Endothelial cell of umbilical vein (primary cell): ENCODE data around the gene PSAPL1. TPM values are rescaled to one million over a fixed set of nuclear protein-coding genes. Genes with fewer than 3 reads are reported as not detected.

Experiments used
- BruUV-seq: library from RNA; stranded (reverse); fragments of 400-500 nt; replicated peaks from 2 replicates; lab custom pipeline; 2021; lab: Mats Ljungman, UMichigan
- CTCF ChIA-PET: fragments of 300-600, 350-600 bp; sonication (Branson Sonifier 250); formaldehyde crosslinking; loops from one replicate; lab custom pipeline; 2021; ENCODE audit warnings: antibody characterized with exemption, inconsistent platforms; lab: Charles Lee
- POLR2A ChIA-PET: fragments of 300-600, 350-600 bp; sonication (Branson Sonifier 250); formaldehyde crosslinking; loops from one replicate; lab custom pipeline; 2021; ENCODE audit warnings: antibody characterized with exemption, inconsistent platforms; lab: Charles Lee
- DNase-seq: peaks from one replicate; pipeline ENCODE4 v3.0.0-alpha.2; 2011; ENCODE audit warnings: low read depth, low spot score
- FAIRE-seq: peaks from 2 replicates; lab custom pipeline; 2011; peaks lifted over from hg19 to GRCh38; lab: Jason Lieb, UNC
- H2AFZ ChIP-seq: 2 replicates; pipeline ENCODE4 v1.6.0; 2012; ENCODE audit warnings: low read depth, low read length, control low read depth, inconsistent platforms
- H3K27ac ChIP-seq: 2 replicates; pipeline ENCODE4 v1.5.1; 2011; ENCODE audit warnings: low read depth, mild to moderate bottlenecking, control low read depth, low read length, moderate library complexity; ENCODE audit not compliant: insufficient read depth
- H3K27me3 ChIP-seq, 2 experiments: 2 replicates each; pipeline versions ENCODE4 v1.6.0 to v1.6.1; 2011; ENCODE audit warnings: low read length in 2 of 2, mixed read lengths in 1 of 2; ENCODE audit not compliant: control insufficient read depth in 2 of 2, insufficient read depth in 2 of 2
- H3K36me3 ChIP-seq, 2 experiments: 2 replicates in 1 of 2; 3 replicates in 1 of 2; pipeline ENCODE4 v1.5.1; 2011; ENCODE audit warnings: low read length in 2 of 2, mild to moderate bottlenecking in 1 of 2, moderate library complexity in 1 of 2; ENCODE audit not compliant: control insufficient read depth in 2 of 2, insufficient read depth in 2 of 2; ENCODE audit errors: extremely low read depth in 1 of 2
- H3K4me1 ChIP-seq: 3 replicates; pipeline ENCODE4 v1.5.1; 2011; ENCODE audit warnings: mild to moderate bottlenecking, low read length; ENCODE audit not compliant: control insufficient read depth, insufficient read depth; ENCODE audit errors: extremely low read depth
- H3K4me2 ChIP-seq: 2 replicates; pipeline ENCODE4 v1.6.1; 2011; ENCODE audit warnings: low read length, control low read depth, mixed read lengths; ENCODE audit not compliant: insufficient read depth
- H3K4me3 ChIP-seq, 3 experiments: fragments of 200-600 bp in 1 of 3; sonication (generic), shearing (Covaris generic) in 1 of 3; replicated peaks in 1 of 3; 2 replicates each; pipeline ENCODE4 v1.5.1; 2011 to 2016; ENCODE audit warnings: control low read depth in 3 of 3, low read length in 3 of 3, mild to moderate bottlenecking in 2 of 3, inconsistent platforms in 1 of 3, low read depth in 1 of 3, moderate library complexity in 1 of 3; ENCODE audit not compliant: insufficient read depth in 1 of 3
- H3K79me2 ChIP-seq: 2 replicates; pipeline ENCODE4 v1.6.0; 2012; ENCODE audit warnings: low read length, inconsistent platforms; ENCODE audit not compliant: control insufficient read depth, insufficient read depth
- H3K9ac ChIP-seq: replicated peaks from 2 replicates; pipeline ENCODE3; 2011; ENCODE audit warnings: low read length, control low read depth; ENCODE audit not compliant: insufficient read depth; ENCODE audit errors: extremely low read depth
- H3K9me1 ChIP-seq: replicated peaks from 3 replicates; pipeline ENCODE4 v1.6.0; 2011; ENCODE audit warnings: mild to moderate bottlenecking, low read length; ENCODE audit not compliant: control insufficient read depth, insufficient read depth; ENCODE audit errors: extremely low read depth
- H3K9me3 ChIP-seq: replicated peaks from 2 replicates; pipeline ENCODE4 v1.5.1; 2012; ENCODE audit warnings: low read length, inconsistent platforms; ENCODE audit not compliant: control insufficient read depth, insufficient read depth
- H4K20me1 ChIP-seq: replicated peaks from 2 replicates; pipeline ENCODE3; 2011; ENCODE audit warnings: mild to moderate bottlenecking, low read length; ENCODE audit not compliant: control insufficient read depth, insufficient read depth; ENCODE audit errors: extremely low read depth
- EZH2 ChIP-seq: IDR thresholded peaks from 2 replicates; pipeline ENCODE4 v1.6.1; 2012; ENCODE audit warnings: borderline replicate concordance, low read depth, mild to moderate bottlenecking, moderate library complexity, low read length, inconsistent platforms; ENCODE audit not compliant: severe bottlenecking
- GATA2 ChIP-seq: IDR thresholded peaks from 2 replicates; pipeline ENCODE4 v1.7.0; 2011; ENCODE audit warnings: low read depth, mild to moderate bottlenecking, moderate library complexity, mixed read lengths, low read length; ENCODE audit not compliant: insufficient read length, insufficient read depth
- MAX ChIP-seq: IDR thresholded peaks from 2 replicates; pipeline ENCODE4 v1.6.1; 2011; ENCODE audit not compliant: insufficient read depth, insufficient read length
- MYC ChIP-seq: IDR thresholded peaks from one replicate; pipeline ENCODE4 v1.6.1; 2011; ENCODE audit warnings: mild to moderate bottlenecking, low read depth, low read length
- POLR2A ChIP-seq: IDR thresholded peaks from 2 replicates; pipeline ENCODE4 v1.6.1; 2012; ENCODE audit warnings: low read depth, mild to moderate bottlenecking, control low read depth, low read length
- POLR2AphosphoS5 ChIP-seq: IDR thresholded peaks from 2 replicates; pipeline ENCODE4 v1.6.1; 2012; ENCODE audit warnings: low read depth, mild to moderate bottlenecking, control low read depth, low read length, moderate library complexity; ENCODE audit not compliant: insufficient read depth
- dilution Hi-C: fragments of 300-500 bp; cut with MboI; formaldehyde crosslinking; loops from one replicate; pipeline ENCODE4 v1.15.0; 2019; ENCODE audit warnings: low sequenced_read_pairs; ENCODE audit not compliant: extremely low pct_ligation_motif_present
- intact Hi-C: fragments of 100-400 bp; cut with micrococcal nuclease; formaldehyde crosslinking; loops from one replicate; pipeline ENCODE4 v1.10.0; 2022
- polyA plus RNA-seq, 4 experiments: library from polyadenylated mRNA; depleted of rRNA in 3 of 4; stranded (reverse) in 3 of 4; unstranded in 1 of 4; fragments of >200 nt; gene quantifications; 2 replicates each; pipeline versions ENCODE4 v1.2.1 to v1.2.3, GENCODE V29; 2011 to 2012; ENCODE audit warnings: missing spikeins in 1 of 4
- total RNA-seq: library from RNA; stranded (reverse); gene quantifications from 2 replicates; pipeline ENCODE4 v1.2.3, GENCODE V29; 2021
- TF ChIP-seq, protein P1 (sequence below), 2 donors: IDR thresholded peaks; 1 replicate in 1 of 2; 2 replicates in 1 of 2; pipeline ENCODE4 v1.5.1; 2011; ENCODE audit warnings: low read length in 2 of 2, mild to moderate bottlenecking in 2 of 2, moderate library complexity in 2 of 2, control low read depth in 1 of 2, inconsistent platforms in 1 of 2, low read depth in 1 of 2; ENCODE audit not compliant: insufficient read depth in 1 of 2; ENCODE audit errors: extremely low read depth in 1 of 2

Gene PSAPL1
- total and polyA plus RNA-seq, 2 donors (not counting 3 experiments of a cell fraction or from before 2014, with no cell fraction given), result not detected

DNA sequence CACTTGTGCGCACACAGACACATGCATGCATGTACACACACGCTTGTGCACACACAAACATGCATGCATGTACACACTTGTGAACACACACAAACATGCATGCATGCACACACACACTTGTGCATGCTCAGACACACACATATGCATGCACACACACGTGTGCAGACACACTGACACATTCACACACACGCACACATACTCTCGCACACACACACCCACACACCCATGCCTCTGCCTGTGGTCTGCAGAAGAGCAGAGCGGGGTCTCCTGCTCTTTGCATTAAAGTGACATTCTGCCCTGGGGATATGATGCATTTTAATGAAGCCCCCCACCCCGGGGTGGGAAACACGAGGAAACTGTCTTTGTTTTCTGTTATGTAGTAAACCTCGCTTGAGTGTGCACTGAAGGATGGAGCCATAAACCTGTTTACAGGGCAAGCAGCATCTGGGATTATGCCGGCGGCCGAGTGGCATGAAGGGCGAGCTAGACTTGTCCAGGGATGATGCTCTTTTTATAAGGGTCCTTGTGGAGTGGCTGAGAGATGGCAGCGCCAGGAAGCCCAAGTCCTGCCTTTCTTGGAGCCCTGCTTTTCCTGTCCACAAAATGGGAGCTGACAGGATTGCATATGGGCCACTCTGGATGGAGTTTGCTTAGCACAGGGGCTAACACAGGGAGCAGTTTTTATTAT lies 17.8 kb downstream of the PSAPL1 start:
- POLR2A ChIA-PET, result no interaction called here
- Histone ChIP-seq H3K4me1 (no peaks in the 10 kb centered on the region), H2AFZ (no peak overlapping the region), H3K27me3 (no peaks in the 10 kb centered on the region), H4K20me1 (no peaks in the 10 kb centered on the region), H3K79me2 (no peaks in the 10 kb centered on the region), H3K4me2 (no peak overlapping the region), H3K4me3 (no peak overlapping the region), H3K9me3 (no peaks in the 10 kb centered on the region), H3K27ac (no peak overlapping the region), H3K36me3 (no peaks in the 10 kb centered on the region), H3K9ac (no peak overlapping the region), H3K9me1 (no peaks in the 10 kb centered on the region)
- dilution Hi-C loops, result no loop called here
- DNase-seq, result no peak
- TF ChIP-seq, protein P1, sequence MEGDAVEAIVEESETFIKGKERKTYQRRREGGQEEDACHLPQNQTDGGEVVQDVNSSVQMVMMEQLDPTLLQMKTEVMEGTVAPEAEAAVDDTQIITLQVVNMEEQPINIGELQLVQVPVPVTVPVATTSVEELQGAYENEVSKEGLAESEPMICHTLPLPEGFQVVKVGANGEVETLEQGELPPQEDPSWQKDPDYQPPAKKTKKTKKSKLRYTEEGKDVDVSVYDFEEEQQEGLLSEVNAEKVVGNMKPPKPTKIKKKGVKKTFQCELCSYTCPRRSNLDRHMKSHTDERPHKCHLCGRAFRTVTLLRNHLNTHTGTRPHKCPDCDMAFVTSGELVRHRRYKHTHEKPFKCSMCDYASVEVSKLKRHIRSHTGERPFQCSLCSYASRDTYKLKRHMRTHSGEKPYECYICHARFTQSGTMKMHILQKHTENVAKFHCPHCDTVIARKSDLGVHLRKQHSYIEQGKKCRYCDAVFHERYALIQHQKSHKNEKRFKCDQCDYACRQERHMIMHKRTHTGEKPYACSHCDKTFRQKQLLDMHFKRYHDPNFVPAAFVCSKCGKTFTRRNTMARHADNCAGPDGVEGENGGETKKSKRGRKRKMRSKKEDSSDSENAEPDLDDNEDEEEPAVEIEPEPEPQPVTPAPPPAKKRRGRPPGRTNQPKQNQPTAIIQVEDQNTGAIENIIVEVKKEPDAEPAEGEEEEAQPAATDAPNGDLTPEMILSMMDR (IDR thresholded peaks at IDR 0.05; ENCODE audit: extremely low read depth in 1 of 2, insufficient read depth in 1 of 2, low read depth in 1 of 2, low read length in 2 of 2), result no peak
- TF ChIP-seq GATA2 (no peak), MAX (no peak), EZH2 (no peak), POLR2AphosphoS5 (no peak), MYC (no peak), POLR2A (no peak)
- intact Hi-C loops, result no loop called here
- no peak for FAIRE-seq
- BruUV-seq, result no TSS peak
- CTCF ChIA-PET, result no interaction called here
